ENCODE results near the gene B3GNT2.
"Not testable (repeated sequence)": the region's sequence is repeated elsewhere in the genome, so short reads cannot be mapped to it uniquely, and the experiment has no call there.

Gene B3GNT2

GRCh38 chr2:62197925-62198633 is 2.2 kb downstream of the B3GNT2 start:
- no peak for TF ChIP-seq CTCF (IDR thresholded peaks at IDR 0.05; ENCODE audit: low read depth, low read length)
- DNase-seq: no peak
- peak overlapping the region; percentile 78 for H3K4me3 ChIP-seq (ENCODE audit: low read depth, low read length)
- H3K36me3 ChIP-seq: no peaks in the 10 kb centered on the region
- no peaks in the 10 kb centered on the region for H3K4me1 ChIP-seq
- H3K9me3 ChIP-seq: no peaks in the 10 kb centered on the region
- H3K27me3 ChIP-seq: no peaks in the 10 kb centered on the region

DNA sequence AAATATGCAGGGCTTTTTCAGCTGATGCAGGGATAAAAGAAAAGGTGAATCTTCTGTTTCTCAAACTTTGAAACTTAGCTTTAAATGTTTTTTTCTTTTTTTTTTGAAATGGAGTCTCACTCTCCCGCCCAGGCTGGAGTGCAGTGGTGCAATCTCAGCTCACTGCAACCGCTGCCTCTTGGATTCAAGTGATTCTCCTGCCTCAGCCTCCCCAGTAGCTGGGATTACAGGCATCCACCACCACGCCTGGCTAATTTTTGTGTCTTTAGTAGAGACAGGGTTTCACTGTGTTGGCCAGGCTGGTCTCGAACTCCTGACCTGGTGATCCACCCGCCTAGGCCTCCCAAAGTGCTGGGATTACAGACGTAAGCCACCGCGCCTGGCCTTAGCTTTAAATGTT is 2.9 kb downstream of the B3GNT2 start:
- not testable (repeated sequence) for H3K4me3 ChIP-seq (ENCODE audit: low read depth, low read length); DNase-seq

GRCh38 chr2:62199392-62200125 is 3.6 kb downstream of the B3GNT2 start:
- Histone ChIP-seq H3K4me3 (ENCODE audit: low read depth, low read length) (no peak overlapping the region), H3K27me3 (no peaks in the 10 kb centered on the region), H3K4me1 (no peaks in the 10 kb centered on the region), H3K36me3 (no peaks in the 10 kb centered on the region), H3K9me3 (no peaks in the 10 kb centered on the region)
- no peak for TF ChIP-seq CTCF (IDR thresholded peaks at IDR 0.05; ENCODE audit: low read depth, low read length)
- no peak for DNase-seq

More for the DNA sequence above, 2.9 kb downstream of the B3GNT2 start:
- not testable (repeated sequence) for H3K4me1 ChIP-seq, H3K27me3 ChIP-seq, H3K36me3 ChIP-seq, H3K9me3 ChIP-seq

- no peaks in the 10 kb centered on the region for H3K9me3 ChIP-seq
- DNase-seq: no peak
- no peaks in the 10 kb centered on the region for H3K27me3 ChIP-seq
- H3K4me1 ChIP-seq: no peaks in the 10 kb centered on the region
- H3K36me3 ChIP-seq: no peaks in the 10 kb centered on the region
- H3K4me3 ChIP-seq (ENCODE audit: low read depth, low read length): no peak overlapping the region
- no peak for TF ChIP-seq CTCF (IDR thresholded peaks at IDR 0.05; ENCODE audit: low read depth, low read length)
Observed at GRCh38 chr2:62200291-62200841, 4.5 kb downstream of the B3GNT2 start.

DNA sequence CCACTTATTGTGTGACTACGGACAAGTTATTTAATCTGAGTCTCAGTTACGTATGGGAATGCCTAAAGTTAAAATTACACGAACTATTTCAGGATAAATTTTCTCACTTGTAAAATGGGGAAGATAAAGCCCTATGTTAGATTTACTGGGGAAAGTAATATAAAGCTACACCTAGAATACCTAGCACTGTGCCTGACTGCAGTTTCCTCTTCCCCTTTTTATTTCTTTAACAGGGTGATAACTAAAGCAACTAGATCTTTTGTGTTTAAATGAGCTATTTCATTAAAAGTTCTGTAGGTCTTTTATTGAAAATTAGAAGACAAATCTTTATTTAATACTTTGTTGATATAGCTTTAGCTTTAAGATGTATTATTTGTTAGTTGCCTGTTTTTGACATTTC is 5.0 kb downstream of the B3GNT2 start:
- no peaks in the 10 kb centered on the region for H3K4me1 ChIP-seq
- no peaks in the 10 kb centered on the region for H3K27me3 ChIP-seq
- TF ChIP-seq CTCF (IDR thresholded peaks at IDR 0.05; ENCODE audit: low read depth, low read length): no peak
- no peak overlapping the region for H3K4me3 ChIP-seq (ENCODE audit: low read depth, low read length)
- H3K36me3 ChIP-seq: no peaks in the 10 kb centered on the region
- no peaks in the 10 kb centered on the region for H3K9me3 ChIP-seq
- DNase-seq: no peak

DNA sequence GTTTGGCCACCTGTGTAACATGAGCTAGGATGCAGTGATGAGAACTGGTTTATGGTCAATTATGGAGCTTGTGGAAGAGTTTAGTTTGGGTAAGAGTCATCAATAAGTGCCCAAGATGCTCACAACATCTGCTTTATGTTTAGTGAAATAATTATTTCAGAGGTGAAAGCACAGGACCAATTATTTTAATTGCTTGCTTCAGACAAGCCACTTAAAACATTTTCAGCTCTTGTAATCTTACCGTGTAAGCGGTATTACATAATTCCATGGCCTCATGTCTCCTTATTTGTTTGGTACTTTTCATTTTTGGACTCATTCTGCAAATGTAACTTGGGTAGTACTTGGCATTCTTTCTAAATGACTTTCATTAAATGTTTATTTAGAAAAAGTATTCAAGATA is 5.4 kb downstream of the B3GNT2 start:
- no peaks in the 10 kb centered on the region for H3K27me3 ChIP-seq
- H3K9me3 ChIP-seq: no peaks in the 10 kb centered on the region
- no peak overlapping the region for H3K4me3 ChIP-seq (ENCODE audit: low read depth, low read length)
- H3K4me1 ChIP-seq: no peaks in the 10 kb centered on the region
- no peaks in the 10 kb centered on the region for H3K36me3 ChIP-seq
- TF ChIP-seq CTCF (IDR thresholded peaks at IDR 0.05; ENCODE audit: low read depth, low read length): no peak
- DNase-seq: no peak
